Thyroid gland (tissue), 4 donors: ENCODE results near the gene DPP10. TPM values are rescaled to one million over a fixed set of nuclear protein-coding genes. Genes with fewer than 3 reads are reported as not detected.

ENCODE experiments used
- DNase-seq, 2 donors: peaks; one replicate each; pipeline ENCODE4 v3.0.0-alpha.2; 2019
- H3K27ac ChIP-seq, 3 donors: fragments of 200-600 bp; sonication (generic); 1 replicate in 2 of 3; 2 replicates in 1 of 3; pipeline ENCODE4 v1.5.1; 2016 to 2019; ENCODE audit warnings: mild to moderate bottlenecking in 1 of 3, moderate library complexity in 1 of 3
- H3K27me3 ChIP-seq: fragments of 200-600 bp; sonication (generic); one replicate; pipeline ENCODE4 v1.5.1; 2019
- H3K36me3 ChIP-seq, 2 donors: fragments of 200-600 bp; sonication (generic); one replicate each; pipeline ENCODE4 v1.5.1; 2016 to 2019
- H3K4me1 ChIP-seq, 2 donors: fragments of 200-600 bp; sonication (generic); one replicate each; pipeline ENCODE4 v1.5.1; 2017 to 2019
- H3K4me3 ChIP-seq, 3 donors: fragments of 200-600 bp; sonication (generic); replicated peaks in 1 of 3; 1 replicate in 2 of 3; 2 replicates in 1 of 3; pipeline ENCODE4 v1.5.1; 2016; ENCODE audit warnings: mild to moderate bottlenecking in 1 of 3
- H3K9me3 ChIP-seq: fragments of 200-600 bp; sonication (generic); one replicate; pipeline ENCODE4 v1.5.1; 2017
- CTCF ChIP-seq, 6 experiments: fragments of 200-600 bp in 3 of 6; fragments of 450-650 bp in 3 of 6; sonication (generic) in 3 of 6; IDR thresholded peaks; one replicate each; pipeline ENCODE4 v1.5.1; 2016 to 2019; ENCODE audit warnings: antibody characterized with exemption in 6 of 6, mild to moderate bottlenecking in 2 of 6, inconsistent platforms in 1 of 6, moderate library complexity in 1 of 6
- POLR2A ChIP-seq, 2 donors: fragments of 450-650 bp; IDR thresholded peaks; one replicate each; pipeline ENCODE4 v1.6.1; 2017; ENCODE audit warnings: antibody characterized with exemption in 2 of 2, mild to moderate bottlenecking in 2 of 2, moderate library complexity in 1 of 2
- WGBS, 2 donors: methylation state at CpG; one replicate each; pipeline ENCODE4 v1.1.5; 2017; 5-methylcytosine and 5-hydroxymethylcytosine counted together
- intact Hi-C: fragments of 100-400 bp; cut with DNase I; formaldehyde crosslinking; loops from one replicate; pipeline ENCODE4 v1.15.1; 2023
- total RNA-seq, 4 donors: library from RNA; depleted of rRNA; stranded (reverse); fragments of >200 nt; gene quantifications; one replicate each; pipeline ENCODE4 v1.2.3, GENCODE V29; 2016

The DPP10 gene
- total RNA-seq, 4 donors from 2014 or later: 0.63 to 1.3 TPM; not detected in 2

- DNase-seq: no peak
- Histone ChIP-seq H3K4me3 (no peak overlapping the region), H3K9me3 (no peaks in the 10 kb centered on the region), H3K4me1 (no peaks in the 10 kb centered on the region), H3K27me3 (no peaks in the 10 kb centered on the region), H3K27ac (no peak overlapping the region), H3K36me3 (no peaks in the 10 kb centered on the region)
- 92 to 93% methylated on average over 5 of the region's 5 CpGs for WGBS, 2 donors
- intact Hi-C loops: no loop called here
- TF ChIP-seq POLR2A (IDR thresholded peaks at IDR 0.05): no peak
- TF ChIP-seq CTCF (IDR thresholded peaks at IDR 0.05): no peak
Measured at GRCh38 chr2:115833196-115833595, 1390.8 kb downstream of the DPP10 start.

- 84% methylated on average over 2 of the region's 2 CpGs for WGBS, 2 donors
- no peaks in the 10 kb centered on the region for H3K9me3 ChIP-seq
- intact Hi-C loops: no loop called here
Measured at GRCh38 chr2:115838539-115838938, 1396.1 kb downstream of the DPP10 start.

GRCh38 chr2:115842306-115842705 lies 1399.9 kb downstream of the DPP10 start:
- Histone ChIP-seq H3K27ac (no peak overlapping the region), H3K4me3 (no peak overlapping the region), H3K4me1 (no peaks in the 10 kb centered on the region), H3K27me3 (no peaks in the 10 kb centered on the region), H3K36me3 (no peaks in the 10 kb centered on the region), H3K9me3 (no peaks in the 10 kb centered on the region)
- intact Hi-C loops: no loop called here
- WGBS, 2 donors: 86 to 87% methylated on average over 3 of the region's 3 CpGs
- TF ChIP-seq POLR2A (IDR thresholded peaks at IDR 0.05) (no peak), CTCF (IDR thresholded peaks at IDR 0.05) (no peak)
- no peak for DNase-seq

More at GRCh38 chr2:115838539-115838938, 1396.1 kb downstream of the DPP10 start:
- no peak for TF ChIP-seq CTCF (IDR thresholded peaks at IDR 0.05)
- no peak overlapping the region for H3K27ac ChIP-seq
- H3K4me1 ChIP-seq: no peaks in the 10 kb centered on the region
- no peak for DNase-seq
- H3K27me3 ChIP-seq: no peaks in the 10 kb centered on the region
- H3K4me3 ChIP-seq: no peak overlapping the region
- no peaks in the 10 kb centered on the region for H3K36me3 ChIP-seq

- TF ChIP-seq POLR2A (IDR thresholded peaks at IDR 0.05) (no peak), CTCF (IDR thresholded peaks at IDR 0.05) (no peak)
- Histone ChIP-seq H3K27ac (no peak overlapping the region), H3K27me3 (no peaks in the 10 kb centered on the region), H3K4me3 (no peak overlapping the region), H3K9me3 (no peaks in the 10 kb centered on the region), H3K36me3 (no peaks in the 10 kb centered on the region), H3K4me1 (no peaks in the 10 kb centered on the region)
- WGBS, 2 donors: 94% methylated on average over 14 of the region's 14 CpGs
- no peak for DNase-seq
- intact Hi-C loops: no loop called here
Measured at GRCh38 chr2:115848192-115848591, 1405.8 kb downstream of the DPP10 start.

GRCh38 chr2:115867024-115867423 lies 1424.6 kb downstream of the DPP10 start:
- TF ChIP-seq CTCF (IDR thresholded peaks at IDR 0.05) (no peak), POLR2A (IDR thresholded peaks at IDR 0.05) (no peak)
- no peak for DNase-seq
- intact Hi-C loops: no loop called here
- Histone ChIP-seq H3K36me3 (no peaks in the 10 kb centered on the region), H3K4me1 (no peaks in the 10 kb centered on the region), H3K4me3 (no peak overlapping the region), H3K27ac (no peak overlapping the region), H3K27me3 (no peaks in the 10 kb centered on the region), H3K9me3 (no peaks in the 10 kb centered on the region)
